HG03095 (cell line): ENCODE measurements around the gene POGK.
"Not testable (repeated sequence)": the region's sequence is repeated elsewhere in the genome, so short reads cannot be mapped to it uniquely, and the experiment has no call there.

Source experiments
- ATAC-seq: cut with Tn5 transposase; IDR thresholded peaks from one replicate; pipeline ENCODE4 v1.9.1; 2021; ENCODE audit warnings: moderate library complexity; ENCODE audit not compliant: unreplicated experiment

POGK gene

DNA sequence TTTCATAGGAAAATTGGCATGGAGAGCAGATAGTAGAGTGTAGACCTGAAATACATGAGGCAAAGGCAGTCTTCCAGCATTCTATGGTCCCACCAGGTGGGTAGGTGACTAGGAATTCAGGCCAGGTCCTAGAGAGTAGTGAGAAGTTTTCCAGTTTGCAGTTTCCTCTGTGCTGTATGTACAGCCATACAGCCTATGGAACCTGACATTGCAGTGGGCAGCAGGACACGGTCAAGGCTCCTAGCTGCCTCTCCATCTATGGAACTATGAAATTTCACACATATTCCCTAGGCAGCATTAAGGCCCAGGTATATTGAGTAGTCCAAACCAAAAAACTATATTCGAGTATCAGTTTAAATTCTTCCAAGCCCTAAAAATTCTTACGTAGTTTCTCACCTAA lies 16.3 kb downstream of the POGK start:
- no peak for ATAC-seq

DNA sequence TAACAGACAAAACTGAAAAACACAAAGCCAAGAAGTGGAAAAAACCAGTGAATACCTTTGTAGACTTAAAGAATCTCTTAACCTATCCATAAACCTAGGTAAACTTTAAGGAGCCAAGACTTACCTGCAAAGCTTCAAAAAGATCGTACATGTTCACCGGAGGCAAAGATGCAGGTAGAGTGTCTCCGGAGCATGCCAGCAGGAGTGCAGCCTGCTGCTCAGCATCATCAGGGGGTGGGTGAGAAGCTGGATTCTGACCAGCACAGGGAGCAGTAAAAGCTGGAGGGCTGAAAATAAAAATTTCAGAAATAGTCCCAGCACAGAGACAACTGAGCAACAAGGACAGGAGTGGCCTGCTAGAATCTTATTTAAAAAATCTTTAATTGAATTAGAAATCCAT lies 18.7 kb downstream of the POGK start:
- ATAC-seq: no peak

GRCh38 chr1:166858726-166859419 lies 19.6 kb downstream of the POGK start:
- ATAC-seq: no peak

GRCh38 chr1:166859597-166859996 lies 20.3 kb downstream of the POGK start:
- ATAC-seq: no peak

- no peak for ATAC-seq
Measured at GRCh38 chr1:166865926-166866325, 26.7 kb downstream of the POGK start.

- ATAC-seq: no peak
Measured at GRCh38 chr1:166868639-166869038, 29.4 kb downstream of the POGK start.

- no peak for ATAC-seq
Measured at GRCh38 chr1:166869318-166870099, 30.2 kb downstream of the POGK start.

GRCh38 chr1:166870584-166870983 lies 31.3 kb downstream of the POGK start:
- no peak for ATAC-seq

DNA sequence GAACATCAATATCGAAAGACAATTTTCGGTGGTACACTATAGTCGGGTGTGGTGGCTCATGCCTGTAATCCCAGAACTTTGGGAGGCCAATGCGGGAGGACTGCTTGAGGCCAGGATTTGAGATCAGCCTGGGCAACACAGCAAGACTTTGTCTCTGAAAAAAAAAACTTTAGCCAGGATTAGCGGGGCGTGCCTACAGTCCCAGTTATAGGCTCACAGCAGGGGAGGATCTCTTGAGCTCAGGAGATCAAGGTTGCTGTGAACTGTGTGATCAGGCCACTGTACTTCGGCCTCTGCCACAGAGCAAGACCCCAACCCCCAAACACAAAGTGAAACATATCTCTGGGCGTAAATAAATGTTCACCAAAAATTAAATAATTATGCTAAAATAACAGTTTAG lies 35.2 kb downstream of the POGK start:
- ATAC-seq: no peak

DNA sequence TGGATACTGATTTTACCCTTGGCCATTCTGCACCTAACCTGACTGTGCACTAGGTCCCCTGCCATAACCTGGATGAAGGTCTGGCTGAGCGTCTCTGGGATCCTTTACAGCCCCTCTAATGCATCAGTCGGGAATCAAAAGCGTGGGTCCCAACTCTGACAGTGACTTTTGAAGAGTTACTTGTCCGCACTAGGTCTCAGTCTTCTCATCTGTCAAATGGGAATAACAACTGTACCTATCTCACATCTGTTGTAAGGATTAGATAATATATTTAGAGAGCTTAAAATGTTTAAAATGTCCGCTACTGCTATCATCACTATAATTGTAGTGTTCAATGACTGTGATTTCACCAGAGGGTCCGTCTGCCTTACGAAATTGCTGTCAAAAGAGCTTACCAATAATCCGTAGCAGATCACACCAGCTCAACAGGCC lies 36.0 kb downstream of the POGK start:
- ATAC-seq: no peak

GRCh38 chr1:166875734-166876539 lies 36.7 kb downstream of the POGK start, which contains the start of gene TADA1:
Gene TADA1, minus strand, starts transcription at chr1:166876264. Its CDS starts 31 bp downstream, at chr1:166876233.
- peak; percentile 87 for ATAC-seq

DNA sequence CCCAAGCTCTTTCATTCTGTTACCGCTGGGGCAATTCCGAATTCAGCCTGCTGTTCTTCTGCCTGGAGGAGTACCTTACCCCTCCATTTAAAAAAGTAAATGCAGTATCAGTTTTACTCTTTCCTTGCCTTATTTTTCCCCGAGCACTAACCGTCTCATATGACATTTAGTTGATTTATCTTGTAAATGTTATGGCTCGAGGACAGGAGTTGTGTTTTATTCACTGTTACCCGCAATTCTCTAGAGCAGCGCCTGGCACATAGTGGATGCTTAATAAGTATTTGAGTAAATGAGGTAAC lies 37.2 kb downstream of the POGK start:
- ATAC-seq: peak; percentile 0

DNA sequence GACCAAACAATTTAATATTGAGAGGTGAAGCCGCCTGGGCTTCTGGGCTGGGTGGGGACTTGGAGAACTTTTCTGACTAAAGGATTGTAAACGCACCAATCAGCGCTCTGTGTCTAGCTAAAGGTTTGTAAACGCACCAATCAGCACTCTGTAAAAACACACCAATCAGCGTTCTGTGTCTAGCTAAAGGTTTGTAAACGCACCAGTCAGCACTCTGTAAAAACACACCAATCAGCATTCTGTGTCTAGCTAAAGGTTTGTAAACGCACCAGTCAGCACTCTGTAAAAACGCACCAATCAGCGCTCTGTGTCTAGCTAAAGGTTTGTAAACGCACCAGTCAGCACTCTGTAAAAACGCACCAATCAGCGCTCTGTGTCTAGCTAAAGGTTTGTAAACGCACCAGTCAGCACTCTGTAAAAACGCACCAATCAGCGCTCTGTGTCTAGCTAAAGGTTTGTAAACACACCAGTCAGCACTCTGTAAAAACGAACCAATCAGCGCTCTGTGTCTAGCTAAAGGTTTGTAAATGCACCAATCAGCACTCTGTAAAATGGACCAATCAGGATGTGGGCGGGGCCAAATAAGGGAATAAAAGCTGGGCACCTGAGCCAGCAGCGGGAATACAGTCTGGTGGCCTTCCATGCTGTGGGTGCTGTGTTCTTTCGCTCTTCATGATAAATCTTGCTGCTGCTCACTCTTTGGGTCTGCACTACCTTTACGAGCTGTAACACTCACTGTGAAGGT lies 39.1 kb downstream of the POGK start:
- not testable (repeated sequence) for ATAC-seq

GRCh38 chr1:166882893-166883292 lies 43.6 kb downstream of the POGK start:
- ATAC-seq: no peak

DNA sequence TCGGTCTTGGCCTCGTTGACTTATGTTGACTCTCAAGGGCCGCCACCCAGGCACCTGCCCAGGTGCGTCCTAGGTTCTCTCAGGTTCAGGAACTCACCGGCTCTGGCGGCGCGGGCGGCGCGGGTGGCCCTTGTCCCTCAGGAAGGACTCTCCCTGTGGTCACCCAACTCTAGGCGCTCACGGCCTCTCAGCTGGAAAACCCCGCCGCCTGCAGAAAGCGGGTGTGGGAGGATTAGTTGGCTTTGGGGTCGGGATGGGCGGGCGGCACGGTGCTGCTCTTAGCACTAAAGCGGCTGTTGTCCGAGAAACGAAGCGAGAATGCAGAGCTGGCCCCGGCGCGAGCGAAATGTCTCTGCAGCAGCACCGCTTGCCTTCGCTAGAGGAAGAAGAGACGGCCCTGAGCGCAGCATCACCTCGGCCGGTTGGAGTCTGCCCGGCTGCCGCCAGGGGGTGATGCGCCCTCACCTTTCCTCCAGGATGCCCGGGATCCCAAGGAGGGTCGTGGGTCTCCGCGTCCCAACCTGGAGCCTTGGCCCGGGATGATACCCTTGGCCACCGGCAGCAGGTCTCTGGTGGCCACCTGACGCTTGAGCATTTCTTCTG lies 44.9 kb downstream of the POGK start:
- ATAC-seq: no peak

GRCh38 chr1:166884971-166885370 lies 45.7 kb downstream of the POGK start:
- no peak for ATAC-seq

DNA sequence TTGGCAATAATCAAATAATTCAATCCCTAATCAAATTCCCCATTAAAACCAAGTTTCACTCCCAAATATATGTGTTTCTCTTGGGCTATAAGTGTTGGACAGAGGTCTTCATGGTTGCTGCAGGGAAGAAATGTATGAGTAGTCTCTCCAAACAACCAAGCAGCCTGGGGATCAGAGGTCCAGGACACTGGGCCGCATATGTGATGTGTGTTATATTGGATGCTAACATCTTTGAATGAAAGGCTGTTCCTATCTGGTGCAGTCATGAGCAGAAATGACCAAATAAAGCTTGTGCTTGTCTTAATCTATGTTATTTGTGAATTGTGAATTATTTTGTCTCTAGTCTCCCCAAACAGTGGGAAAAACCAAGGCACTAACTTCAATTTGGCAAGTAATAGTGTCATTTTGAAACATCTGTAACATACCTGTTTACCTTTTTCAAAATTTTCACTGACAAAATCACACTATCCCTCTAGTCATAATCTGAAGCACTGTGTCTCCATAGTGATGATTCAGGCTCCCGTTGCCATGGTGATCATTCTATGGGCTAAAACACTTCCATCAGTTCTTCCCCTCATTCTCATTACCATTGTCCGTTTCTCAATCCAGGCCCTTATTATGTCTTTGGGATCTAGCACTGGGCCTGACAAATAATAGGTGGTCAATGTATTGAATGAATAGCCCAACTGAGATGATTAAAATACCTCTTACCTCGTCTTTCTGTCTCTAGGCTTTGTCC lies 49.3 kb downstream of the POGK start:
- no peak for ATAC-seq

- ATAC-seq: no peak
Measured at GRCh38 chr1:166889776-166890175, 50.5 kb downstream of the POGK start.

DNA sequence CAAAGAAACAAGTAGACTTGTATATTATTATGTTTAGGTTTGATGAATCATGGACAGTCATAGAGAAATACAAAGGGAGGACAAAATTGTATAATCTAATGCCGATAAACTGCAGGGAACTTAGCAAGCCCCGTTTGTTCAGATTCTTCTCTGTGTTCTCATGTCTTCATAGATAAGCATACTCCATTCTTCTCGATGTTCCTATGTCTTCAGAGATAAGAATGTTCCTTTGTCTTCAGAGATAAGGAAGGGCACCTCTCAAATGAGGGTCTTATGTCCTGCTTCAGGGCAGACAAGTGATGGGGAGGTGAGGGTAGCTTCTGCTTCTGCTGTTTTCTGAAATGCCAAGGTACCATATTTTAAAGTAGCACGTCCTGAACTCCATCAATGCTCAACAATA lies 56.5 kb downstream of the POGK start:
- ATAC-seq: no peak

DNA sequence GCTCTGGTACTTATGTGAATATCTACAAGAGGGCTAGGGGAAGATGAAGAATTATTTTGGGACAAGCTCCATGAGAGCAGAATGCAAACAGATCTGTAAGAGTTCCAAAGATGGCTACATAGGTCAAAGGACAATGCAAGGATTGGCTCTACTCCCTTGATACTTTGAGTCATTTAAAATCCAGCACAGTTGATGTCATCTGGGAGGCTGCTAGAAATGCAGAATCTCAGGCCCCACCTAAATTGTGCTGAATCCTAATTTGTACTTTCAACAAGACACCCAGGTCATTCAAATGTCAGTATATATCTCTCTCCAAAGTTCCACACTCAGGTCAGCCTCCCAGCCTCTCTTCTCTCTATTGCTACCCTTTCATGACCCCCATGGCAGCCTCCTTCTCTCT lies 60.5 kb downstream of the POGK start:
- no peak for ATAC-seq
